HFF-Myc (cell line): ENCODE data around the gene ZNF264.
A peak's percentile ranks its signal among the peaks of the same experiment; 100 is the strongest.

ENCODE experiments used
- DNase-seq: peaks from one replicate; pipeline ENCODE4 v3.0.0-alpha.2; 2011; ENCODE audit warnings: low read depth; ENCODE audit errors: extremely low read depth
- H3K4me3 ChIP-seq: replicated peaks from 2 replicates; pipeline ENCODE4 v1.5.1; 2011; ENCODE audit warnings: low read depth, mild to moderate bottlenecking, control low read depth, low read length
- CTCF ChIP-seq: IDR thresholded peaks from 2 replicates; pipeline ENCODE4 v1.5.1; 2012; ENCODE audit warnings: mild to moderate bottlenecking, low read depth, low read length, control low read depth; ENCODE audit errors: missing control alignments

Gene ZNF264

DNA sequence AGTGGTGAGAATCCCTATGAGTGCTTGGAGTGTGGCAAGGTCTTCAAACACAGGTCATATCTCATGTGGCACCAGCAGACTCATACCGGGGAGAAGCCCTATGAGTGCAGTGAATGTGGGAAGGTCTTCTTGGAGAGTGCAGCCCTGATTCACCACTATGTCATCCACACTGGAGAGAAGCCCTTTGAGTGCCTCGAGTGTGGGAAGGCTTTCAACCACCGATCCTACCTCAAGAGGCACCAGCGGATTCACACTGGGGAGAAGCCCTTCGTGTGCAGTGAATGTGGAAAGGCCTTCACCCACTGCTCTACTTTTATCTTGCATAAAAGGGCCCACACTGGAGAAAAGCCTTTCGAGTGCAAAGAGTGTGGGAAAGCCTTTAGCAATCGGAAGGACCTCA is 20.8 kb downstream of the ZNF264 start:
- H3K4me3 ChIP-seq, result no peak overlapping the region
- TF ChIP-seq CTCF, result no peak
- DNase-seq, result no peak

GRCh38 chr19:57227502-57227901 is 36.2 kb downstream of the ZNF264 start:
- no peak for TF ChIP-seq CTCF
- H3K4me3 ChIP-seq, result no peak overlapping the region
- DNase-seq, result no peak

GRCh38 chr19:57231686-57232085 is 40.4 kb downstream of the ZNF264 start:
- no peak for DNase-seq
- no peak for TF ChIP-seq CTCF
- H3K4me3 ChIP-seq, result no peak overlapping the region

- H3K4me3 ChIP-seq, result no peak overlapping the region
- TF ChIP-seq CTCF, result no peak
- no peak for DNase-seq
These were observed 41.9 kb downstream of the ZNF264 start for GRCh38 chr19:57233207-57233606.

DNA sequence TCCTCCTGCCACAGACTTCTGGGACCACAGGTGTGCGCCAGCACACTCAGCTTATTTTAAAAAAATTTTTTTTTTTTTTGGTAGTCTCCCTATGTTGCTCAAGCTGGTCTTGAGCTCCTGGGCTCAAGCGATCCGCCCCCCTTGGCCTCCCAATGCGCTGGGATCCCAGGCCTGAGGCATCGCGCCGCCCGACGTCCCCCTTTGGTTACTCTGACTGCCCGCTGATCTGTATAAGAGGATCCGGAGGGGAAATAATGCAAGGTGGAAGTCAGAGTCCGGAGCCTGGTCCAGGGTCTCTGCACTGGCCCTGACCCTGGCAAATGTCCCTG is 48.6 kb downstream of the ZNF264 start:
- no peak for TF ChIP-seq CTCF
- DNase-seq, result no peak
- H3K4me3 ChIP-seq, result peak overlapping the region; percentile 85

GRCh38 chr19:57240311-57241090 is 49.2 kb downstream of the ZNF264 start, which contains the start of gene ZNF805:
TSS of gene ZNF805 (plus strand) at chr19:57240632. CDS start at chr19:57240892, 260 bp downstream.
- peak; percentile 81 for DNase-seq
- no peak for TF ChIP-seq CTCF
- H3K4me3 ChIP-seq, result peak within 1 kb of the TSS; percentile 85

DNA sequence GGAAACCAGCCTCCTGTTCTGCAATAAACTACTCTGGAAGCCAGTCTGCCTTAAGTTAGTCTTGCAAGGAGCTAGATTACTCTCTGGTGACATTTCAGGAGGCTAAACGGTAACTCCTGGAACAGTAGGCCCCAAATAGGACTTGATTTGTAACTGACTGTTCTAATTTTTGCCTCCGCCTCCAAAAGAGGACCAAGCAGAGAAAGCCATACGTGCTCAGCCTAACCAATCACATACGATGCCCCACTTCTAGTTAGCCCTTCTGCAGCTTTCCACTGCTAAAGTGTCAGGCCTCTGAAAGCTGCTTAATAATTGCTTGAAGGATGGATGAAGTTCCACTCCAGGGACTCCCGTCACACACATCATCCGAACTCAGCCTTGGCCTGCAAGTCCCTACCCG is 49.9 kb downstream of the ZNF264 start:
- no peak for DNase-seq
- peak overlapping the region; percentile 85 for H3K4me3 ChIP-seq
- no peak for TF ChIP-seq CTCF
